Lower leg skin (tissue), 4 donors: ENCODE results near the gene UBE2L5. TPM values are rescaled to one million over a fixed set of nuclear protein-coding genes. Genes with fewer than 3 reads are reported as not detected.

Experiments used
- DNase-seq, 2 donors: peaks; one replicate each; pipeline ENCODE4 v3.0.0-alpha.2; 2019; ENCODE audit warnings: low spot score in 2 of 2
- H3K4me3 ChIP-seq: fragments of 200-600 bp; sonication (generic); 2 replicates; pipeline ENCODE4 v1.5.1; 2017; ENCODE audit warnings: mild to moderate bottlenecking, low read depth; ENCODE audit not compliant: poor library complexity, severe bottlenecking
- CTCF ChIP-seq, 3 donors: fragments of 450-650 bp; IDR thresholded peaks; one replicate each; pipeline ENCODE4 v1.5.1; 2016; ENCODE audit warnings: antibody characterized with exemption in 3 of 3, mild to moderate bottlenecking in 3 of 3, moderate library complexity in 2 of 3
- POLR2A ChIP-seq, 2 donors: fragments of 450-650 bp; IDR thresholded peaks; one replicate each; pipeline ENCODE4 v1.6.1; 2016 to 2017; ENCODE audit warnings: antibody characterized with exemption in 2 of 2, mild to moderate bottlenecking in 1 of 2, moderate library complexity in 1 of 2
- WGBS, 2 donors: methylation state at CpG; one replicate each; pipeline ENCODE4 v1.1.5; 2018; 5-methylcytosine and 5-hydroxymethylcytosine counted together
- intact Hi-C: fragments of 100-400 bp; cut with DNase I; formaldehyde crosslinking; loops from one replicate; pipeline ENCODE4 v1.15.0; 2023; ENCODE audit warnings: low total_unique reads
- total RNA-seq, 4 donors: library from RNA; depleted of rRNA; stranded (reverse); fragments of >200 nt; gene quantifications; one replicate each; pipeline ENCODE4 v1.1.0, GENCODE V29; 2016

The UBE2L5 gene
- total RNA-seq, 4 donors from 2014 or later = 0.13 to 0.20 TPM; not detected in 2

GRCh38 chr13:30465343-30465592 is 43.0 kb downstream of the UBE2L5 start:
- no peak for DNase-seq
- intact Hi-C loops = loop anchor here (10.0 kb wide), 1 partner anchor 330 kb away; no protein-coding TSS in a partner anchor
- H3K4me3 ChIP-seq = peak overlapping the region; percentile 73
- TF ChIP-seq CTCF (IDR thresholded peaks at IDR 0.05) = no peak
- no peak for TF ChIP-seq POLR2A (IDR thresholded peaks at IDR 0.05)
- 0% methylated on average over 36 of the region's 41 CpGs for WGBS, 2 donors

- H3K4me3 ChIP-seq = peak within 1 kb of the TSS; percentile 73
- WGBS, 2 donors = 0 to 1% methylated on average over 39 to 43 of the region's 57 CpGs
- intact Hi-C loops = loop anchor here (10.0 kb wide), 1 partner anchor 331 kb away; no protein-coding TSS in a partner anchor
- peak; percentile 99 to 100 for DNase-seq
- TF ChIP-seq POLR2A (IDR thresholded peaks at IDR 0.05) (peak in 1 of 2 donors; percentile 75), CTCF (IDR thresholded peaks at IDR 0.05) (no peak)
These were observed 43.5 kb downstream of the UBE2L5 start, which contains the start of gene HMGB1 for GRCh38 chr13:30465593-30466357. HMGB1 (minus strand) TSS chr13:30465936; CDS start chr13:30463680, 2,256 bp downstream.

GRCh38 chr13:30466358-30466714 is 44.0 kb downstream of the UBE2L5 start:
- intact Hi-C loops = loop anchor here (10.0 kb wide), 1 partner anchor 332 kb away; no protein-coding TSS in a partner anchor

GRCh38 chr13:30466841-30467252 is 44.6 kb downstream of the UBE2L5 start:
- DNase-seq = no peak
- WGBS, 2 donors = 36 to 46% methylated on average over 4 of the region's 4 CpGs
- TF ChIP-seq CTCF (IDR thresholded peaks at IDR 0.05) = no peak
- TF ChIP-seq POLR2A (IDR thresholded peaks at IDR 0.05) = no peak
- H3K4me3 ChIP-seq = no peak overlapping the region
- intact Hi-C loops = loop anchor here (10.0 kb wide), 1 partner anchor 332 kb away; no protein-coding TSS in a partner anchor

More at GRCh38 chr13:30466358-30466714, 44.0 kb downstream of the UBE2L5 start:
- TF ChIP-seq CTCF (IDR thresholded peaks at IDR 0.05) (no peak), POLR2A (IDR thresholded peaks at IDR 0.05) (no peak)
- DNase-seq = no peak
- no peak overlapping the region for H3K4me3 ChIP-seq
- WGBS, 2 donors = 6% methylated on average over 11 of the region's 11 CpGs

- no peak overlapping the region for H3K4me3 ChIP-seq
- 91 to 100% methylated on average over 1 of the region's 1 CpG for WGBS, 2 donors
- TF ChIP-seq POLR2A (IDR thresholded peaks at IDR 0.05) (no peak), CTCF (IDR thresholded peaks at IDR 0.05) (no peak)
- DNase-seq = no peak
- intact Hi-C loops = no loop called here
These were observed 51.4 kb downstream of the UBE2L5 start for GRCh38 chr13:30473675-30474074.
